ENCODE data around the gene PSMD8. TPM values are rescaled to one million over a fixed set of nuclear protein-coding genes. Genes with fewer than 3 reads are reported as not detected.
"Not testable (repeated sequence)": the region's sequence is repeated elsewhere in the genome, so short reads cannot be mapped to it uniquely, and the experiment has no call there.

Gene PSMD8
- total RNA-seq, 6 experiments from 2014 or later = 69.2 to 181 (median 75.2) TPM

DNA sequence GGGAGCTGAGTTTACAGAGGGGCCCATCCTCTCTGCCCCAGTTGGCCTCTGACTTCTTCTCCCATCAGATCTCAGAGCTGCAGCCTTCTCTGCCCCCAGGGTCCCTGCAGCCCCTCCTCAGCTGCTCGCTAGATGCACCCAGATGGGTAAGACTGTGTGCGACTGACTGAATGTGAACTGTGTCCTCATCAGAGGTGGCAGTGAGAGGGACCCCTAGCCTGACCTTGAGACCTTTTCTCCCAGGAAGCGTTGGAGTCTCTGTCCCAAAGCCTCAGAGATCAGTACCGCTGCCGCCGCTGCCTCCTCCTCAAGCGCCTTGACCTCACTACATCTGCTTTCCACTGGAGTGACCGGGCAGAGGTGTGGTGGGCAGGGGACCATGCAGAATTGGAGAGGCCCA is 30.9 kb downstream of the PSMD8 start:
- H3K4me1 ChIP-seq = no peaks in the 10 kb centered on the region
- WGBS (ENCODE audit: insufficient coverage, low coverage, low lambda C conversion rate, missing lambda C conversion rate) = 98% methylated on average over 5 of the region's 8 CpGs
- TF ChIP-seq, protein P1, sequence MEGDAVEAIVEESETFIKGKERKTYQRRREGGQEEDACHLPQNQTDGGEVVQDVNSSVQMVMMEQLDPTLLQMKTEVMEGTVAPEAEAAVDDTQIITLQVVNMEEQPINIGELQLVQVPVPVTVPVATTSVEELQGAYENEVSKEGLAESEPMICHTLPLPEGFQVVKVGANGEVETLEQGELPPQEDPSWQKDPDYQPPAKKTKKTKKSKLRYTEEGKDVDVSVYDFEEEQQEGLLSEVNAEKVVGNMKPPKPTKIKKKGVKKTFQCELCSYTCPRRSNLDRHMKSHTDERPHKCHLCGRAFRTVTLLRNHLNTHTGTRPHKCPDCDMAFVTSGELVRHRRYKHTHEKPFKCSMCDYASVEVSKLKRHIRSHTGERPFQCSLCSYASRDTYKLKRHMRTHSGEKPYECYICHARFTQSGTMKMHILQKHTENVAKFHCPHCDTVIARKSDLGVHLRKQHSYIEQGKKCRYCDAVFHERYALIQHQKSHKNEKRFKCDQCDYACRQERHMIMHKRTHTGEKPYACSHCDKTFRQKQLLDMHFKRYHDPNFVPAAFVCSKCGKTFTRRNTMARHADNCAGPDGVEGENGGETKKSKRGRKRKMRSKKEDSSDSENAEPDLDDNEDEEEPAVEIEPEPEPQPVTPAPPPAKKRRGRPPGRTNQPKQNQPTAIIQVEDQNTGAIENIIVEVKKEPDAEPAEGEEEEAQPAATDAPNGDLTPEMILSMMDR (IDR thresholded peaks at IDR 0.05) = no peak
- TF ChIP-seq POLR2A (IDR thresholded peaks at IDR 0.05) = no peak
- no peak for ATAC-seq
- H3K27ac ChIP-seq = no peak overlapping the region
- H3K4me3 ChIP-seq = no peak overlapping the region
- H3K36me3 ChIP-seq = peaks cover 0 to 8% (median 0%) of the 10 kb centered on the region in 4 donors
- no peaks in the 10 kb centered on the region for H3K27me3 ChIP-seq
- no peak for DNase-seq
- intact Hi-C loops (cut with DNase I) = no loop called here
- H3K9me3 ChIP-seq = no peaks in the 10 kb centered on the region

DNA sequence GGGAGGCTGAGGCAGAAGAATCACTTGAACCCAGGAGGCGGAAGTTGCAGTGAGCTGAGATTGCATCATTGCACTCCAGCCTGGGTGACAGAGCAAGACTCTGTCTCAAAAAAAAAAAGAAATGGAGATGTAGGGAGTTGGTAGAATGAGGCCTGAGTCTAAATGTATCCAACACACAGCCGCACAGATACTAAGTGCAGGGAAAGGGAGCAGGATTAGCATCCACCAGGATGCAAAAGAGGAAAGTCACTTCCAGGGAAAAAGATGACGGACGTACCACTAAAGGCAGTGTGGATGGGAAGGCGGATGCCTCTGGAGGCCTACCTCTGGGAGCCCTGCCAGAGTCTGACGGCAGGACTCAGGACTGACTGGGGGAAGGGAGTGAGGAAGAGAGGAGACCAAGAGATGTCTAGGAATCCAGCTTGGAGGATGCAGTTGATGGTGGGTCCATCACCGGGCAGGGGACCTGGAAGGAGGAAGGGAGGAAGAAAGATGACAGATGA is 35.3 kb downstream of the PSMD8 start:
- WGBS (ENCODE audit: insufficient coverage, low coverage, low lambda C conversion rate, missing lambda C conversion rate) = 50% methylated on average over 7 of the region's 7 CpGs
- intact Hi-C loops (cut with DNase I) = no loop called here
- H3K4me3 ChIP-seq = no peak overlapping the region
- DNase-seq = no peak
- TF ChIP-seq, protein P1 (IDR thresholded peaks at IDR 0.05) = no peak
- TF ChIP-seq POLR2A (IDR thresholded peaks at IDR 0.05) = no peak
- ATAC-seq = peak; percentile 20 to 60 (median 38)
- H3K27ac ChIP-seq = no peak overlapping the region
- H3K27me3 ChIP-seq = no peaks in the 10 kb centered on the region
- H3K4me1 ChIP-seq = no peaks in the 10 kb centered on the region
- H3K36me3 ChIP-seq = peaks cover 0 to 8% (median 0%) of the 10 kb centered on the region in 4 donors
- H3K9me3 ChIP-seq = no peaks in the 10 kb centered on the region

DNA sequence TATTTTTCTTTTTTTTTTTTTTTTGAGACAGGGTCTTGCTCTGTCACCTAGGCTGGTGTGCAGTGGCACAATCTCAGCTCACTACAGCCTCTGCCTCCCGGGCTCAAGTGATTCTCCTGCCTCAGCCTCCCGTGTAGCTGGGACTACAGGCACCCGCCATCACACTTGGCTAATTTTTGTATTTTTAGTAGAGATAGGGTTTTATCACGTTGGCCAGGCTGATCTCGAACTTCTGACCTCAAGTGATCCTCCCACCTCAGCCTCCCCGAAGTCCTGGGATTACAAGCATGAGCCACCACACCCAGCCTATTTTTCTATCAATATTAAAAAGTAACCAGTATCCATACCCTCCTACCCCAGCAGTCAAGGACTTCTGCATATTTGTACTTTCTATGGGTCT is 36.0 kb downstream of the PSMD8 start:
- DNase-seq; H3K4me3 ChIP-seq; H3K27ac ChIP-seq; ATAC-seq; H3K4me1 ChIP-seq; H3K27me3 ChIP-seq; intact Hi-C loops (cut with DNase I); H3K9me3 ChIP-seq; H3K36me3 ChIP-seq: not testable (repeated sequence)
- WGBS (ENCODE audit: insufficient coverage, low coverage, low lambda C conversion rate, missing lambda C conversion rate) = 81% methylated on average over 5 of the region's 6 CpGs

DNA sequence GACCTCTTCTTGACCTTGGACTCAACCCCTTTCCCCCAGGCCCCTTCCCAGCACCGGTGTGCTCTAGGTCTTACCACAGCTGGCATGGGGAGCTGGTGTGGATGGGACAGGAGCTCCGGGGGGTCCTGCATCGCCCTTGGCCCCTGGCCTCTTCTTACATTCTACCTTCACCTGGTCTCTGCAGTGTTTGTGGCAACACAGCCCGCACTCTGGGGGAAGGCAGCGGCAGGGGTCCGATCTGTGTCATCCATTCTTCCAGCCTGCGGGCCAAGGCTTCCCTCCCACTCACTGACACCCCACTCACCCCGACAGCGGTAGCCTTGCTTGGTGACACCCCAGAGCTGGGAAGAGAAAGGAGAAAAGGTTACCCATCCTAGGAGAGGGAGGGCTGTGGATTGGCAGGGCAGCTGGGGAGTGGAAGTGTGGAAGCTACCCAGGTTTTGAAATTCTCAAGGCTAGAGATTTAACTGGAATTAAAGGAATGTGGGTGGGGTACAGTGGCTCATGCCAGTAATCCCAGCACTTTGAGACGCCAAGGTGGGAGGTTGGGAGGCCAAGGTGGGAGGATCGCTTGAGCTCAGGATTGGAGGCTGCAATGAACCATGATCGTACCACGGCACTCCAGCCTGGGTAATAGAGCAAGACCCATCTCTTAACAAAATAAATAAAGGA is 36.8 kb downstream of the PSMD8 start:
- peaks cover 0 to 8% (median 0%) of the 10 kb centered on the region in 4 donors for H3K36me3 ChIP-seq
- no peaks in the 10 kb centered on the region for H3K4me1 ChIP-seq
- WGBS (ENCODE audit: insufficient coverage, low coverage, low lambda C conversion rate, missing lambda C conversion rate) = 92% methylated on average over 6 of the region's 13 CpGs
- no peaks in the 10 kb centered on the region for H3K9me3 ChIP-seq
- no peak for DNase-seq
- H3K4me3 ChIP-seq = no peak overlapping the region
- TF ChIP-seq, protein P1 (IDR thresholded peaks at IDR 0.05) = no peak
- no peak for TF ChIP-seq POLR2A (IDR thresholded peaks at IDR 0.05)
- H3K27ac ChIP-seq = no peak overlapping the region
- peak in 1 of 4 donors; percentile 24 for ATAC-seq
- H3K27me3 ChIP-seq = no peaks in the 10 kb centered on the region
- intact Hi-C loops (cut with DNase I) = no loop called here

DNA sequence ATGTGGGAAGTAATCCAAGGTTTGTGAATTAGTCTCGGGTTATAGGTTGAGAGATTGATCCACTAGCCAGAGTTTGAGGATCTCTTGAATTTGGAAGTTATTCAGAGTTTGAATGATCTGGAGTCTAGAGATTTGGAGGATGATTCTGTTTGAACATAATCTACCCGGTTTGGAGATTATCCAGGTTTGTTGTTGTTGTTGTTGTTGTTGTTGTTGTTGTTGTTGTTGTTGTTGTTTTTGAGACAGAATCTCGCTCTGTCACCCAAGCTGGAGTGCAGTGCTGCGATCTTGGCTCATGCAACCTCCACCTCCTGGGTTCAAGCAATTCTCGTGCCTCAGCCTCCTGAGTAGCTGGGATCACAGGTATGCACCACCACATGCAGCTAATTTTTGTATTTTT is 37.5 kb downstream of the PSMD8 start:
- WGBS (ENCODE audit: insufficient coverage, low coverage, low lambda C conversion rate, missing lambda C conversion rate) = 60% methylated on average over 5 of the region's 5 CpGs
- H3K9me3 ChIP-seq; DNase-seq; ATAC-seq; intact Hi-C loops (cut with DNase I); H3K4me3 ChIP-seq; H3K4me1 ChIP-seq; H3K27ac ChIP-seq; H3K27me3 ChIP-seq; H3K36me3 ChIP-seq: not testable (repeated sequence)
